Gastrocnemius medialis (tissue), 4 donors: ENCODE data around the gene NOC4L.

Experiments used
- CTCF ChIP-seq, 5 experiments: fragments of 450-650 bp in 3 of 5; fragments of 200-600 bp in 2 of 5; sonication (generic) in 2 of 5; IDR thresholded peaks in 4 of 5; conservative IDR thresholded peaks in 1 of 5; 1 replicate in 4 of 5; 2 replicates in 1 of 5; pipeline ENCODE4 v1.5.1; 2016 to 2019; ENCODE audit warnings: antibody characterized with exemption in 5 of 5, mild to moderate bottlenecking in 3 of 5, moderate library complexity in 3 of 5
- POLR2A ChIP-seq, 2 donors: fragments of 450-650 bp; IDR thresholded peaks; one replicate each; pipeline ENCODE4 v1.6.1; 2017; ENCODE audit warnings: antibody characterized with exemption in 2 of 2, mild to moderate bottlenecking in 2 of 2, moderate library complexity in 2 of 2

DNA sequence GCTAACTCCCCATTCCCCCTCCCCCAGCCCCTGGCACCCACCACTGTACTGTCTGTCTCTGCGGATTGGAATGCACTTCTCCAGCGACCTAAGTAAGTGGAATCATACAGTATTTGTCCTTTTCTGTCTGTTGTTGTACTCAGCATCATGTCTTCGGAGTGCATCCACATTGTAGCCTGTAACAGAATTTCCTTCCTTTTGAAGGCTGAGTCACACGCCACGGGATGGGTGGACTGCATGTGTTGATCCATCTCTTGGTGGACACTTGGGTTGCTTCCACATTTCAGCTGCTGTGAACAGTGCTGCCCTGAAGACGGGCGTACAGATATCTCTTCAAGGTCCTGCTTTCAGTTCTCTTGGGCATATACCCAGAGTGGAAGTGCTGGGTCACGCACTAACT, 34.5 kb upstream of the NOC4L start:
- TF ChIP-seq CTCF (IDR thresholded peaks at IDR 0.05 in 4 of 5, conservative IDR thresholded peaks at IDR 0.05 in 1 of 5) (no peak), POLR2A (IDR thresholded peaks at IDR 0.05) (no peak)
